MM.1S (cell line): Measurements from ENCODE around the gene SLC12A7.

ENCODE experiments used
- EZH2 ChIP-seq: fragments of 300-600 bp; sonication (generic); optimal IDR thresholded peaks from 2 replicates; pipeline ENCODE3; 2017; ENCODE audit warnings: low read depth, mild to moderate bottlenecking, antibody characterized with exemption, low read length, mixed read lengths
- TF ChIP-seq, protein P1 (sequence below): fragments of 300-600 bp; sonication (generic); IDR thresholded peaks from 2 replicates; pipeline ENCODE4 v1.5.1; 2016; ENCODE audit warnings: antibody characterized with exemption, low read length, mixed read lengths

GRCh38 chr5:1060535-1060981 lies 51.3 kb downstream of the SLC12A7 start:
- no peak for TF ChIP-seq EZH2
- TF ChIP-seq, protein P1, sequence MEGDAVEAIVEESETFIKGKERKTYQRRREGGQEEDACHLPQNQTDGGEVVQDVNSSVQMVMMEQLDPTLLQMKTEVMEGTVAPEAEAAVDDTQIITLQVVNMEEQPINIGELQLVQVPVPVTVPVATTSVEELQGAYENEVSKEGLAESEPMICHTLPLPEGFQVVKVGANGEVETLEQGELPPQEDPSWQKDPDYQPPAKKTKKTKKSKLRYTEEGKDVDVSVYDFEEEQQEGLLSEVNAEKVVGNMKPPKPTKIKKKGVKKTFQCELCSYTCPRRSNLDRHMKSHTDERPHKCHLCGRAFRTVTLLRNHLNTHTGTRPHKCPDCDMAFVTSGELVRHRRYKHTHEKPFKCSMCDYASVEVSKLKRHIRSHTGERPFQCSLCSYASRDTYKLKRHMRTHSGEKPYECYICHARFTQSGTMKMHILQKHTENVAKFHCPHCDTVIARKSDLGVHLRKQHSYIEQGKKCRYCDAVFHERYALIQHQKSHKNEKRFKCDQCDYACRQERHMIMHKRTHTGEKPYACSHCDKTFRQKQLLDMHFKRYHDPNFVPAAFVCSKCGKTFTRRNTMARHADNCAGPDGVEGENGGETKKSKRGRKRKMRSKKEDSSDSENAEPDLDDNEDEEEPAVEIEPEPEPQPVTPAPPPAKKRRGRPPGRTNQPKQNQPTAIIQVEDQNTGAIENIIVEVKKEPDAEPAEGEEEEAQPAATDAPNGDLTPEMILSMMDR = no peak
